Muscle of back (tissue), 11 donors: ENCODE data around the gene KCNMB4. TPM values are rescaled to one million over a fixed set of nuclear protein-coding genes. Genes with fewer than 3 reads are reported as not detected.
"Not testable (repeated sequence)": the region's sequence is repeated elsewhere in the genome, so short reads cannot be mapped to it uniquely, and the experiment has no call there.

Experiments used
- DNase-seq, 3 donors: peaks; one replicate each; pipeline versions ENCODE4 v3.0.0 to v3.0.0-alpha.2; 2013
- polyA plus RNA-seq, 10 donors: library from polyadenylated mRNA; unstranded; fragments of 120-200 nt; gene quantifications; one replicate each; pipeline ENCODE4 v1.2.1, GENCODE V29; 2013; ENCODE audit not compliant: insufficient read length in 10 of 10

KCNMB4 gene
- polyA plus RNA-seq, 10 donors, result 12.3 to 23.0 (median 15.6) TPM

- DNase-seq, result peak; percentile 14 to 84 (median 38)
Observed at GRCh38 chr12:70366581-70367257, 629 bp downstream of the KCNMB4 start.

GRCh38 chr12:70367258-70368141, 1.4 kb downstream of the KCNMB4 start:
- DNase-seq, result peak; percentile 13 to 70 (median 32)

GRCh38 chr12:70372881-70373280, 6.8 kb downstream of the KCNMB4 start:
- no peak for DNase-seq

- no peak for DNase-seq
Observed at GRCh38 chr12:70379846-70380245, 13.8 kb downstream of the KCNMB4 start.

GRCh38 chr12:70383484-70383883, 17.4 kb downstream of the KCNMB4 start:
- no peak for DNase-seq

GRCh38 chr12:70383886-70384285, 17.8 kb downstream of the KCNMB4 start:
- no peak for DNase-seq

GRCh38 chr12:70386771-70387170, 20.7 kb downstream of the KCNMB4 start:
- DNase-seq, result no peak

GRCh38 chr12:70389678-70390077, 23.6 kb downstream of the KCNMB4 start:
- DNase-seq, result no peak

GRCh38 chr12:70392631-70393030, 26.5 kb downstream of the KCNMB4 start:
- not testable (repeated sequence) for DNase-seq

GRCh38 chr12:70393787-70394499, 27.9 kb downstream of the KCNMB4 start:
- peak in 1 of 3 donors; percentile 59 for DNase-seq

- no peak for DNase-seq
Observed at GRCh38 chr12:70398002-70398401, 31.9 kb downstream of the KCNMB4 start.

GRCh38 chr12:70398862-70399261, 32.8 kb downstream of the KCNMB4 start:
- no peak for DNase-seq

GRCh38 chr12:70399311-70399710, 33.2 kb downstream of the KCNMB4 start:
- DNase-seq, result no peak

- DNase-seq, result no peak
Observed at GRCh38 chr12:70400124-70400523, 34.0 kb downstream of the KCNMB4 start.

- peak in 2 of 3 donors; percentile 3 to 6 for DNase-seq
Observed at GRCh38 chr12:70402597-70402996, 36.5 kb downstream of the KCNMB4 start.

GRCh38 chr12:70403826-70404225, 37.7 kb downstream of the KCNMB4 start:
- DNase-seq, result no peak

GRCh38 chr12:70408004-70408790, 42.1 kb downstream of the KCNMB4 start:
- DNase-seq, result no peak

- DNase-seq, result no peak
Observed at GRCh38 chr12:70415987-70416386, 49.9 kb downstream of the KCNMB4 start.

- no peak for DNase-seq
Observed at GRCh38 chr12:70417121-70417520, 51.0 kb downstream of the KCNMB4 start.

GRCh38 chr12:70418101-70418500, 52.0 kb downstream of the KCNMB4 start:
- DNase-seq, result no peak

- no peak for DNase-seq
Observed at GRCh38 chr12:70422631-70423030, 56.5 kb downstream of the KCNMB4 start.

GRCh38 chr12:70426620-70427019, 60.5 kb downstream of the KCNMB4 start:
- no peak for DNase-seq
